A673 (cell line): ENCODE data around the gene SRSF4.
"Not testable (repeated sequence)": the region's sequence is repeated elsewhere in the genome, so short reads cannot be mapped to it uniquely, and the experiment has no call there.

Source experiments
- CTCF ChIP-seq: fragments of 300-800, 200-600 bp; sonication (generic); conservative IDR thresholded peaks from 2 replicates; pipeline ENCODE4 v1.5.1; 2017; ENCODE audit warnings: low read depth, mild to moderate bottlenecking, antibody characterized with exemption, low read length, moderate library complexity, mixed read lengths
- EZH2 ChIP-seq: fragments of 200-600 bp; sonication (generic); IDR thresholded peaks from 2 replicates; pipeline ENCODE4 v1.6.1; 2017; ENCODE audit warnings: borderline replicate concordance, low read depth, mild to moderate bottlenecking, mixed read lengths, antibody characterized with exemption, low read length; ENCODE audit not compliant: poor library complexity, severe bottlenecking

GRCh38 chr1:29222260-29222659, 40.6 kb upstream of the SRSF4 start:
- not testable (repeated sequence) for TF ChIP-seq CTCF, EZH2
